Nephron (organoid): ENCODE data around the gene LCLAT1.

Experiments used
- H3K27ac Mint-ChIP-seq, 3 experiments: 2 replicates each; pipeline ENCODE4 v1.8.0; 2020; ENCODE audit warnings: mixed read lengths in 3 of 3, mild to moderate bottlenecking in 2 of 3, moderate library complexity in 1 of 3
- H3K27me3 Mint-ChIP-seq: 2 replicates; pipeline ENCODE4 v1.8.0; 2021; ENCODE audit warnings: low read depth, mild to moderate bottlenecking, moderate library complexity, mixed read lengths
- H3K36me3 Mint-ChIP-seq: 2 replicates; pipeline ENCODE4 v1.8.0; 2020; ENCODE audit warnings: low read depth, mixed read lengths
- H3K4me1 Mint-ChIP-seq: 2 replicates; pipeline ENCODE4 v1.8.0; 2020; ENCODE audit warnings: mixed read lengths
- H3K4me3 Mint-ChIP-seq, 3 experiments: 2 replicates each; pipeline ENCODE4 v1.8.0; 2020; ENCODE audit warnings: mild to moderate bottlenecking in 3 of 3, mixed read lengths in 3 of 3, moderate library complexity in 2 of 3
- H3K9me3 Mint-ChIP-seq: 2 replicates; pipeline ENCODE4 v1.8.0; 2020; ENCODE audit warnings: mixed read lengths
- TF ChIP-seq, protein P1 (sequence below), 3 experiments: fragments of 200-600 bp; sonication (generic); IDR thresholded peaks; one replicate each; pipeline ENCODE4 v1.5.0; 2021; ENCODE audit warnings: antibody characterized with exemption in 3 of 3; ENCODE audit not compliant: unreplicated experiment in 3 of 3

Gene LCLAT1

DNA sequence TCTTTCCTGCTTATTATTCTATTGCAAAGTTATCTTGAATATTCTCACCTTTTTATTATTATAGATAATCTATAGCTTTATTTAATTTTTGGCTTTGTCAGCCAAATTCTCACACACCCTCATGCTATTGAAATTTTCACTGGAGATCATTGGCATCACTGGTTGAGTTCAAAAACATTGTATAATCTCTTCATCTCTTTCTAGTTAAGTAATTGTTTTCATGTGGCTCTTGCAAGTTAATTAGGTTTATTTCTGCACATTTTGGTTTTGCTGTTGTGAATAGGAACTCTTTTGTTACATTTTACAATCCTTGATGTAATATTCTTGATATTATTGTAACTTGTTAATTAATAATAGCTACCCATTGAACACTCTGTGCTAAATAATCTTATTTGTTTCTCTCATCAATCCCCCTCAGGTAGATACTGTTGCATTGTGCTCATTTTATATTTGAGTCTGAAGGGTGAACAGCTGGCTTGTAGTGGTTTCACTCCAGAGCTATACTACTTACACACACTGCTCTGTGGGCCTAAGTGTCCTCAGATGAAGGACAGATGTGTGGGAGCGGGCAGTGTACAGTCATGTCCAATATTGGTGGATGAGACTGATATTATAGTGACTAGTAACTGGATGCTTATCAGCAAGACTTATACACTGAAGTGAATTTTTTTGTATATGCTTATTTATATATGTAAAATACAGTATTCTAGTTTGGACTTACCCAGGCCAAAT is 112.7 kb downstream of the LCLAT1 start:
- Mint-ChIP-seq H3K4me1 (no peaks in the 10 kb centered on the region), H3K9me3 (no peaks in the 10 kb centered on the region), H3K36me3 (peaks cover 17% of the 10 kb centered on the region), H3K27me3 (no peaks in the 10 kb centered on the region), H3K4me3 (no peak overlapping the region), H3K27ac (peak overlapping the region in 1 of 3 experiments; percentile 26)
- TF ChIP-seq, protein P1, sequence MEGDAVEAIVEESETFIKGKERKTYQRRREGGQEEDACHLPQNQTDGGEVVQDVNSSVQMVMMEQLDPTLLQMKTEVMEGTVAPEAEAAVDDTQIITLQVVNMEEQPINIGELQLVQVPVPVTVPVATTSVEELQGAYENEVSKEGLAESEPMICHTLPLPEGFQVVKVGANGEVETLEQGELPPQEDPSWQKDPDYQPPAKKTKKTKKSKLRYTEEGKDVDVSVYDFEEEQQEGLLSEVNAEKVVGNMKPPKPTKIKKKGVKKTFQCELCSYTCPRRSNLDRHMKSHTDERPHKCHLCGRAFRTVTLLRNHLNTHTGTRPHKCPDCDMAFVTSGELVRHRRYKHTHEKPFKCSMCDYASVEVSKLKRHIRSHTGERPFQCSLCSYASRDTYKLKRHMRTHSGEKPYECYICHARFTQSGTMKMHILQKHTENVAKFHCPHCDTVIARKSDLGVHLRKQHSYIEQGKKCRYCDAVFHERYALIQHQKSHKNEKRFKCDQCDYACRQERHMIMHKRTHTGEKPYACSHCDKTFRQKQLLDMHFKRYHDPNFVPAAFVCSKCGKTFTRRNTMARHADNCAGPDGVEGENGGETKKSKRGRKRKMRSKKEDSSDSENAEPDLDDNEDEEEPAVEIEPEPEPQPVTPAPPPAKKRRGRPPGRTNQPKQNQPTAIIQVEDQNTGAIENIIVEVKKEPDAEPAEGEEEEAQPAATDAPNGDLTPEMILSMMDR (IDR thresholded peaks at IDR 0.05; ENCODE audit: unreplicated experiment in 3 of 3), result no peak

- TF ChIP-seq, protein P1 (IDR thresholded peaks at IDR 0.05; ENCODE audit: unreplicated experiment in 3 of 3), result no peak
- peaks cover 17% of the 10 kb centered on the region for H3K36me3 Mint-ChIP-seq
- H3K4me3 Mint-ChIP-seq, result no peak overlapping the region
- H3K4me1 Mint-ChIP-seq, result peaks cover 4% of the 10 kb centered on the region
- H3K27ac Mint-ChIP-seq, result no peak overlapping the region
- H3K27me3 Mint-ChIP-seq, result no peaks in the 10 kb centered on the region
- H3K9me3 Mint-ChIP-seq, result no peaks in the 10 kb centered on the region
These were observed 114.3 kb downstream of the LCLAT1 start for GRCh38 chr2:30561349-30561748.

GRCh38 chr2:30565851-30566358 is 118.9 kb downstream of the LCLAT1 start:
- Mint-ChIP-seq H3K27ac (peak overlapping the region in 2 of 3 experiments; percentile 60 to 76), H3K4me1 (peaks cover 4% of the 10 kb centered on the region)

GRCh38 chr2:30566631-30567030 is 119.6 kb downstream of the LCLAT1 start:
- TF ChIP-seq, protein P1 (IDR thresholded peaks at IDR 0.05; ENCODE audit: unreplicated experiment in 3 of 3), result no peak
- no peaks in the 10 kb centered on the region for H3K27me3 Mint-ChIP-seq
- peaks cover 4% of the 10 kb centered on the region for H3K4me1 Mint-ChIP-seq
- no peaks in the 10 kb centered on the region for H3K9me3 Mint-ChIP-seq
- no peak overlapping the region for H3K4me3 Mint-ChIP-seq
- peak overlapping the region in 1 of 3 experiments; percentile 76 for H3K27ac Mint-ChIP-seq
- H3K36me3 Mint-ChIP-seq, result peaks cover 23% of the 10 kb centered on the region

More at GRCh38 chr2:30565851-30566358, 118.9 kb downstream of the LCLAT1 start:
- Mint-ChIP-seq H3K9me3 (no peaks in the 10 kb centered on the region), H3K36me3 (peaks cover 23% of the 10 kb centered on the region), H3K27me3 (no peaks in the 10 kb centered on the region), H3K4me3 (no peak overlapping the region)
- TF ChIP-seq, protein P1 (IDR thresholded peaks at IDR 0.05; ENCODE audit: unreplicated experiment in 3 of 3), result no peak

GRCh38 chr2:30567317-30567716 is 120.3 kb downstream of the LCLAT1 start:
- TF ChIP-seq, protein P1 (IDR thresholded peaks at IDR 0.05; ENCODE audit: unreplicated experiment in 3 of 3), result no peak
- peaks cover 4% of the 10 kb centered on the region for H3K4me1 Mint-ChIP-seq
- peaks cover 28% of the 10 kb centered on the region for H3K36me3 Mint-ChIP-seq
- H3K27ac Mint-ChIP-seq, result no peak overlapping the region
- H3K4me3 Mint-ChIP-seq, result no peak overlapping the region
- no peaks in the 10 kb centered on the region for H3K27me3 Mint-ChIP-seq
- H3K9me3 Mint-ChIP-seq, result no peaks in the 10 kb centered on the region

GRCh38 chr2:30569946-30570345 is 122.9 kb downstream of the LCLAT1 start:
- H3K4me1 Mint-ChIP-seq, result peaks cover 4% of the 10 kb centered on the region
- H3K36me3 Mint-ChIP-seq, result peaks cover 23% of the 10 kb centered on the region
- no peak overlapping the region for H3K4me3 Mint-ChIP-seq
- no peaks in the 10 kb centered on the region for H3K27me3 Mint-ChIP-seq
- no peaks in the 10 kb centered on the region for H3K9me3 Mint-ChIP-seq
- H3K27ac Mint-ChIP-seq, result no peak overlapping the region
- TF ChIP-seq, protein P1 (IDR thresholded peaks at IDR 0.05; ENCODE audit: unreplicated experiment in 3 of 3), result no peak
